Measurements from ENCODE around the gene CD6. TPM values are rescaled to one million over a fixed set of nuclear protein-coding genes. Genes with fewer than 3 reads are reported as not detected.

The CD6 gene
- total and polyA plus RNA-seq, 2 donors (not counting 3 experiments of a cell fraction or from before 2014, with no cell fraction given) = not detected

GRCh38 chr11:60927061-60927592, 44.4 kb upstream of the CD6 start:
- Histone ChIP-seq H3K9me3 (replicated peaks; ENCODE audit: control insufficient read depth, insufficient read depth, low read length) (no peaks in the 10 kb centered on the region), H3K4me1 (ENCODE audit: control insufficient read depth, extremely low read depth, insufficient read depth, low read length) (peaks cover 10% of the 10 kb centered on the region), H3K27ac (ENCODE audit: insufficient read depth, low read depth, low read length) (no peak overlapping the region), H3K36me3 (ENCODE audit: control insufficient read depth in 2 of 2, extremely low read depth in 1 of 2, insufficient read depth in 2 of 2, low read length in 2 of 2) (peaks cover 3 to 36% of the 10 kb centered on the region in 2 experiments), H2AFZ (ENCODE audit: low read depth, low read length) (no peak overlapping the region), H3K27me3 (ENCODE audit: control insufficient read depth in 2 of 2, insufficient read depth in 2 of 2, low read length in 2 of 2) (no peaks in the 10 kb centered on the region), H4K20me1 (replicated peaks; ENCODE audit: control insufficient read depth, extremely low read depth, insufficient read depth, low read length) (no peaks in the 10 kb centered on the region), H3K79me2 (ENCODE audit: control insufficient read depth, insufficient read depth, low read length) (no peaks in the 10 kb centered on the region), H3K9ac (replicated peaks; ENCODE audit: extremely low read depth, insufficient read depth, low read length) (no peak overlapping the region), H3K4me3 (replicated peaks in 1 of 3; ENCODE audit: insufficient read depth in 1 of 3, low read depth in 1 of 3, low read length in 3 of 3) (no peak overlapping the region), H3K9me1 (replicated peaks; ENCODE audit: control insufficient read depth, extremely low read depth, insufficient read depth, low read length) (no peaks in the 10 kb centered on the region), H3K4me2 (ENCODE audit: insufficient read depth, low read length) (no peak overlapping the region)
- no peak for FAIRE-seq
- CTCF ChIA-PET = interaction anchor here (1.0 kb wide), 1 partner anchor 40 kb away, joined by 3 read pairs; no protein-coding TSS in a partner anchor
- DNase-seq (ENCODE audit: low read depth, low spot score) = no peak
- intact Hi-C loops (cut with micrococcal nuclease) = no loop called here
- BruUV-seq (replicated peaks) = no TSS peak
- POLR2A ChIA-PET = no interaction called here
- dilution Hi-C loops (cut with MboI; ENCODE audit: extremely low pct_ligation_motif_present, low sequenced_read_pairs) = no loop called here
- TF ChIP-seq CTCF (IDR thresholded peaks at IDR 0.05; ENCODE audit: extremely low read depth in 1 of 2, insufficient read depth in 1 of 2, low read depth in 1 of 2, low read length in 2 of 2) = no peak
- TF ChIP-seq POLR2A (IDR thresholded peaks at IDR 0.05; ENCODE audit: low read depth, low read length) = no peak
- TF ChIP-seq GATA2 (IDR thresholded peaks at IDR 0.05; ENCODE audit: insufficient read depth, insufficient read length, low read depth, low read length) = no peak
- TF ChIP-seq MYC (IDR thresholded peaks at IDR 0.05; ENCODE audit: low read depth, low read length) = no peak
- TF ChIP-seq EZH2 (IDR thresholded peaks at IDR 0.05; ENCODE audit: borderline replicate concordance, low read depth, low read length, severe bottlenecking) = no peak
- no peak for TF ChIP-seq JUN (IDR thresholded peaks at IDR 0.05; ENCODE audit: borderline replicate concordance, insufficient read depth, insufficient read length, low read depth)
- TF ChIP-seq, protein P1, sequence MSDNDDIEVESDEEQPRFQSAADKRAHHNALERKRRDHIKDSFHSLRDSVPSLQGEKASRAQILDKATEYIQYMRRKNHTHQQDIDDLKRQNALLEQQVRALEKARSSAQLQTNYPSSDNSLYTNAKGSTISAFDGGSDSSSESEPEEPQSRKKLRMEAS (IDR thresholded peaks at IDR 0.05; ENCODE audit: insufficient read depth, insufficient read length) = no peak
- TF ChIP-seq POLR2AphosphoS5 (IDR thresholded peaks at IDR 0.05; ENCODE audit: insufficient read depth, low read depth, low read length) = no peak
- no peak for TF ChIP-seq FOS (IDR thresholded peaks at IDR 0.05; ENCODE audit: borderline replicate concordance, insufficient read depth, low read length)
